CD4-positive, alpha-beta T cell treated with Interferon gamma for 1 hour (primary cell): ENCODE measurements around the gene TOB1.

Experiments used
- DNase-seq: peaks from one replicate; pipeline ENCODE4 v3.0.0-alpha.2; 2020

TOB1 gene

DNA sequence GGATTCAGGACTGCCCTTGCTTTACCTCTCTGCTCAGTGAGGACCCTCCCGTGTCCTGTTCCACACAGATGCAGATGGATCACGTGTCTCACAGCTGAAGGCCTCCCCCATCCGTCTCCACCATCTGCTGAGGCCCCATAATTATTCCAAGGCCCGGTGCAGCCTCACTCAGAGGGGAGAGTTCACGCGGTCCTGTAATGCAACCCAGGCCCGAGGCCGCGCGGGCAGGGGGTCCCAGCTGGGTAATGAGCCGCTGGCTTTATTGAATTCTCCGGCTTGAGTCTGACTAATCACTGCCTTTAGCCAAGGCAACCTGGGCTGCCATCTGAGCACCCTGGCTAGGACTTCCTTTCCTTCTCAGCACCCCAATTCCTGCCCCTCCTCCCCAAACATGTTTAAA, 35.2 kb downstream of the TOB1 start:
- DNase-seq: no peak

DNA sequence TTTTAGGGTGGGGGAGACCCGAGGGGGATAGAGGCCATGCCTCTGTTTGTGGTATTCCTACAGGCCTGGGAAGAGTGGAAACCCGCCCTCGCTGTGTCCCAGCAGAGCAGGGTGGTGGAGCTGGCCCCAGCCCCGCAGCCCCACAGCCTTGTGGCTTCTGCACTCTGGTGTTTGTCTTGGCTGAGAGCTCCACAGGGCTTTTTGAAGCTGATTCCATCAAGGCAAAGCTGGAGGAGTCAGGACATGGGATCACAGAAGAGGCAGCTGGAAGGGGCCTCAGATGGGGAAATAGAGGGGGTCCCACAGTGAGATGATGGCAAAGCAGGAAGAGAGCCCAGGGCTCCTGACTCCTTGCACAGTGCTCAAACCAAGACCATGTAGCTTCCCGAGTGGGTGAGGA, 35.8 kb downstream of the TOB1 start:
- DNase-seq: no peak

DNA sequence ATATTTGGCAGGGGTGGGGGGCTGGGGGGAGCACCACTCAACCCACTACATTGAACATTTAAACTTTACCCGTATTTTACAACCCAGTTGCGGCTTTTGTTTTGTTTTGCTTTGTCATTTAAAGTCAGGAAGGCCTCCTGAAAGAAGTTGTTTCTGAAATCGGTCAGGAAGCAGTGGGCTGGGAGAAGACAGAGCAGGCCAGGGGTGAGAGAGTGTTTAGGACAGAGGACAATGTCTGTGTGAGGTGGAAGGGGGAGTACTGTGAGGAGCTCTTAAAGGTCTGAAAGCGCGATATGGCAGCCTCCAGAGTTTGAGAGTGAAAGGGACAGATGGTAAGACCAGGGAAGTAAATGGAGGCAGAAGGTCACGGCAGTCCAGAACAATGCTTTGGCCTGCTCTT, 36.8 kb downstream of the TOB1 start:
- no peak for DNase-seq

DNA sequence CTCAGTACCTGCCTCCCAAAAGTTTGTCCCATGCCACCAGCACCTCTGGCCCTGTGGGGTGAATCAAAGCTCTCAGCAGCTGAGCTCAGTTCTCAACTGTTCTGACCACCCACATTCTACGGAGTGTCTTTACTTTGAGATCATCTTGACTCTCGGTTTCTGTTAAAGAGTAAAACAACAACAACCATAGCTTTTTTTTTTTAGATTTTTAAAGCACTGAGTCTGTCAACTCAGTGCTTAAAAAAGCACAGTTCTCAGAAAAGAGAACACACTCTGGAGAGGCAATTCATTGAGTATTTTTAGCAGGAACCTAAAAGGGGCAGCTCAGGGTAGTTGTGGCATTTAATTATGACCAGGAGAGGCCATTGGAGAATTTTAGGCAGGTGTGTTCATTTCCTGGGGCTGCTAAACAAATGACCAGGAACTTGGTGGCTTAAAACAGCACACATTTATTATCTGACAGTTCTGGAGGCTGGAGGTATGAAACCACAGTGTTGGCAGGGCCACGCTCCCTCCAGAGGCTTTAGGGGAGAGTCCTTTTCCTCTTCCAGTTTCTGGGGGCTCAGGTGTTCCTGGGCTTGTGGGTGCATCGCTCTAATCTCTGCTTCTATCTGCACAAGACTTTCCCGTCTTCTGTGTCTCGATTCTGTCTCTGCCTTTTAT, 37.5 kb downstream of the TOB1 start:
- no peak for DNase-seq

DNA sequence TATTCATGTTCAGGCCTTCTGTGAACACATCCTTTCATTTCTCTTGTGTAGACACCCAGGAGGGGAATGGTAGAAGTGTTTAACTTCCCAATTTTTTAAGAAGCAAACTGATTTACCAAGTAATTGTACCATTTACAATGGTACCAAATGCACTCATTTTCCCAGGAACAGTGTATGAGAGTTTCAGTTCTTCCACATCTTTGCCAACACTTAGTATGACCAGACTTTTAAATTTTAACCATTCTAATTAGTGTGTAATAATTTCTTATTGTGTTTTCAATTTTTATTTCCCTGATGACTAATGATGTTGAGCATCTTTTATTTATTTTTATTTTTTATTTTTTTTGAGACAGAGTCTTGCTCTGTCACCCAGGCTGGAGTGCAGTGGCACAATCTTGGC, 41.0 kb downstream of the TOB1 start:
- DNase-seq: no peak

DNA sequence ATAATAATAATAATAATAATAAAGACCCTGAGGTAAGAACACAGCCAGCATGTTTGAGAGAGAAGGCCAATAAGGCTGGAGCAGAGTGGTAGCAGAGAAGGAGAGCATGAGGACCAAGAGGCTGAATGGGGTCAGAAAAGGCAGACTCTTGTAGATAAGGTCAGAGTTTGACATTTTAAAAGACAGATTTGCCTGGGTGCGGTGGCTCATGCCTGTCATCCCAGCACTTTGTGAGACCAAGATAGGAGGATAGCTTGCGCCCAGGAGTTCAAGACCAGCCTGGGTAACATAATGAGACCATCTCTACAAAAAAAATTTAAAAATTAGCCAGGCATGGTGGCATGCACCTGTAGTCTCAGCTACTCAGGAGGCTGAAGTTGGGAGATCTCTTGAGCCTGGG, 41.7 kb downstream of the TOB1 start:
- DNase-seq: no peak

DNA sequence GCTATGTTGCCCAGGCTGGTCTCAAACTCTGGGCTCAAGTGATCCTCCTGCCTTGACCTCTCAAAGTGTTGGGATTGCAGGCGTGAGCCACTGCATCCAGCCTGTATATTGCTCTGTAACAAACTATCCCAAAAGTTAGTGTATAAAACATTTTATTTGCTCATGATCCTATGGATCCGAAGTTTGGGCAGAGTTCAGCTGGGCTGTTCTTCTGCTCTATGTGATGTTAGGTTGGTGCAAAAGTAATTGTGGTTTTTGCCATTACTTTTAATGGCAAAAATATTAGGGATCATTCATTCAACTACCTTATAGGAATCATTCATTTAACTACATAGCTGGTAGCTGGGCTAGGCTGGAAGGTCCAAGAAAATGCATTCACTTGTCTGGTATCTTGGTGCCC, 43.6 kb downstream of the TOB1 start:
- DNase-seq: no peak

DNA sequence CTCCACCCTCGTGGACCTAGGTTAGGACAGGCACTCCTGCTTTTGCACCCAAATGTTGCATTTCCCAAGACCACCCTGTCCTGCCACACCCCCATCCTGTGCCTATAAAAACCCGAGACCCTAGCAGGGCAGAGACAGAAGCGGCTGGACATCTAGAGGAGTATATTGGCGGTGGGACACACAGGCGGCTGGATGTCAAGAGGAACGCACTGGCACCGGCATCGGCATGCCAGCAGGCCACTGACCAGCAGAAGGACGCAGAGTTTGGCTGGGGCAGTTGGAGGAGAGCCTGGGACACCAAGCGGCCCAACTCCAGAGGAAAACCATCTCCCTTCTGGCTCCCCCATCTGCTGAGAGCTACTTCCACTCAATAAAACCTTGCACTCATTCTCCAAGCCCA, 45.5 kb downstream of the TOB1 start:
- no peak for DNase-seq

DNA sequence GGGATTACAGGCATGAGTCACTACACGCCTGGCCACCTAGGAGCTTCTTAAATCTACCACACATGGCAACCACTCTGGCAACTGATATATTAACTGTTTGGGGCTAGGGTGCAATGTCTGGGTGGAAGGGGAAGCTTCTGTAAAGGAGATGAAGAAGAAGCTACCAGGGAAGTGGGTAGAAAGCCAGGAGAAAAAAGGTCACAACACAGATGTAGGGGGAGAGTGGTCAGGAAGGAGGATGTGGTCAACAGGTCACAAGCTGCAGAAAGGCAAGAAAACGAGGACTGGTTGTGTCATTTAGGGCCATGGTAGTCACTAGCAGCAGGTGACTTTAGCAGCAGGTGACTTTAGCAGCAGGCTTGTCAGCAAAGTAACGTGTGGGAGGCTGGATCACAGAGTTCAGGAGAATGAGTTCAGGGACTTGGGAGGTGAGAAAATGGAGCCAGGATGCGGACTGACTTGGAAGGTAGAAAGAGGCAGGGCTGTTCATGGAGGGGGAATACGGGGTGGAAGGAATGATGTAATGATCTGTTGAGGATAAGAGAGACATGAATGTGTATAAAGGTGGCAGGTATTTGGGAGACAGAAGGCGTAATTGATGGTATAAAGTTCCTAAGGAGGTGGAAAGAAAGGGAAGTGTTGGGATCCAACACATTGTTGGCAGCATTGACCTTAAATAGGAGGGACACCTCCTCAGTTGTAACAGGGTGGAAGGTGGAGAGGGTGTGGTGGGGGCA, 47.1 kb downstream of the TOB1 start:
- no peak for DNase-seq

DNA sequence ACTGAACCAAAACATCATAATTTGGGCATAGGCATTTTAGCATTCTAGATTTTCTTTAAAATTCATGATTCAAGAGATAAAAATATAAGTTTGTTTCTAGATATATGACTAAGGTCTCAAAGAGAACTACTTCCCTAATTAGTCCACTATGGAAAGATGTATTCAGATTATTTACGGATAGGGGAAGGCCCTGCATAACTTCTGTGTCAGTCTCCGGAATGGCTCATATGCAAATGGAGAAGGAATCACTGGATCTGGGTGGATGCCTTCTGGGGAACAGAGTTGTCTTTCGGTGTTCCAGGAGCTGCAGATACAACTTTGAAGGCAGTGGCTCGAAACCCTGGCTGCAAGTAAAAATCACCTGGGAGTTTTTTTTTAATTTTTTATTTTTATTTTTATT, 47.9 kb downstream of the TOB1 start:
- no peak for DNase-seq

DNA sequence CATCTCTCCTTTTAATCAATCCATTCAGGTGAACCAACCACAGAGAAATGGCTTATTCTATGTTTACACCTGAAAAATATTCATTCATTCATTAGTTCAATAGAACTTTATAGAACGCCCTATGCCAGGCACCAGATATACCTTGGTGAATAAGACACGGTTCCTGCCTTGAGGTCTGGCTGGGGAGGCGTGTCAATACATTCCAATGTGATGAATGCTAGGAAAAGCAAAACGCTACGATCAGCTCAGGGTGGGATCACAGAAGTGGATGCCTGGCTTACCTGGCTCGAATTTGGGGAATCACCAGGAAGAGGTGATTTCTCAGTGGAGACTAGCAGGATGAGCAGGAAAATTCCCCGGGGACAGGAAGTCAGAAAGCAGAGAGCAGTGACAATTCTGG, 48.3 kb downstream of the TOB1 start:
- no peak for DNase-seq

DNA sequence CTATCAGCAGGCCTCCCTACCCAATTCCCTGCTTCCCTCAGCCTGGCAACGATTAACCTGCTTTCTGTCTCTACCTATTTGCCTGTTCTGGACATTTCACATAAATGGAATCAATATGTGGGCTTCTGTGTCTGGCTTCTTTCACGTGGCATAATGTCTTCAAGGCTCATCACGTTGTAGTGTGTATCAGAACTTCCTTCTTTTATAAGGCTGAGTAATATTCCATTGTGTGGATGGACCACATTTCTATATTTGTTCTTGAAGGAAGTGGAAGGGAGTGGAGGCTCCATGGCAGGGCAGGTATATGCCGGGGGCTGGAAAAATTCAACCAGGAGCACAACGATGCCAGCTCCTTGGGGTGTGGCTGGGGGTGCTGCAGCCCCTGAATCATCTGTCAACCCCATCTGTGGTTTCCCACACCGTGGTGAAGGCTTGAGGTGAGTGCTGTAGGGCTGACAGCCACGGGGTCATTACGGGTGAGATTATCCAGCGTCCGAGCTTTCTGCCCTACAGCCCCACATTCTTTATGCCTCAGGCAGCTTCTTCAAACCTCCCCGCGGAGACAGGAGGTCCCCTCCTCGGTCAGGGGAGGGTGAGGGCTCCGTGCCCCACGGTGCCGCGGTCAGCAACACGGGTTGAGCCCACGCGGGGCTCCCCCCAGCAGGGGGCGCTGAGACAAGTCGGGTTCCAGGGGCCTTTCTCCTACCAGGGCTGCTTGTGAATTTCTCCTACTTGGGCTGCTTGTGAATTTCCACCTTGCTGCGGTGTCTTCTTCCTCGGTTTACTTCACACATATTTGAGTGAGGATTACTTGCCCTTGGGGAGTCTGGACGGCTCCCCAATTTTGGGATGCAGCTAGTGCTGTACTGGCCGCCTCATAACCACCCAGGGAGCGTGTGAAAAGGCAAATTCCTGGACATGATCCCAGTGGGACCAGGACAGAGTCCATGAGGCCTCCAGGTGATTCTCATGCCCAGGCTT, 49.1 kb downstream of the TOB1 start:
- DNase-seq: peak; percentile 45

DNA sequence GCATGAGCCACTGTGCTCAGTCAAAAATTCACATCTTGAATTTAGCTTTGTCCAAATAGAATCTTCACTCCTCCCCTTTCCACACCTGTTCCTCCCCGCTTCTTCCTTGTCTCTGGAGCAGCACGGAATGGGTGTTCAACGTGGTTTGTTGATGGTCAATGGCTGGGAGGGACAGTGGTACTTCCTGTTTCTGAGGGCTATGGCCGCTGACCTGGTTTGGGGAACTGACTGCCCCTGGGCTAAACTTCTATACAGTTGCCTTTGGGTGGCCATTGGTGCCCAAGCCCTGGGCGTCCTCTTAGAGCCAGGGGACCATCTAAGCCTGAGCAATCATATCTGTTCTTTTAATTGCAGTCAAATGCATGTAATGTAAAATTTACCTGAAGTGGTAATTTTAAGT, 49.9 kb downstream of the TOB1 start:
- DNase-seq: peak; percentile 12

DNA sequence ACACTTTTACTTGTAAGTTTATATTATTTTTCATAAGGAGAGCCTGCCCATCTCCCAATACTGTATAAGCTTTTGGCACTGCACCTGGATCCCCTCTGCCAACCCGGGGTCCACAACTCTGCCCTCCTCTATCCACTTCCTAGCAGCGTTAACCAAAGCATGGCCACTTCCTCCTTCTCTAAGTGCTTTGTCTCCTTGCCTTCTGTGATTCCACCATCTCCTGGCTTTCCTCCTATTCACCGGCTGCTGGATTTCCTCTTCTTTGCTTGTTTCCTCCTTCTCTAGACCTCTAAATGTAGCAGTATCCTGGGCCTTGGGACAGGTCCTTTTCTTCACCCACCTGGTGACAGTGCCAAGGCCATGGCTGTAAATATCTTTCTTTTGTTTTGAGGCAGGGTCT, 50.8 kb downstream of the TOB1 start:
- DNase-seq: no peak

DNA sequence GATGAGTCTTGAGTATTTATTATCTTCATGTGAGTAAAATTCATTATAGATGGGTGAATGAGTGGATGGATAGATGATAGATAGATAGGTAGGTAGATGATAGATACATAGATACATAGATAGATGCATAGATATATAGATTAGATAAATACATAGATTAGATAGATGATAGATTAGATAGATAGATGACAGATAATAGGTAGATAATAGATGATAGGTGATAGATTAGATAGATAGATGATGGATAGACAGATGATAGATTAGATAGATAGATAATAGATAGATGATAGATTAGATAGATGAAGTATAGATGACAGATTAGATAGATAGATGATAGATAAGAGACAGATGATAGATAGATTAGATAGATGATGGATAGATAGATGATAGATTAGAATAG, 52.6 kb downstream of the TOB1 start:
- DNase-seq: no peak
